HL-60 (cell line): ENCODE measurements around the gene CDC20.

Experiments used
- GABPA ChIP-seq: IDR thresholded peaks from 2 replicates; pipeline ENCODE4 v1.6.1; 2012; ENCODE audit warnings: low read depth
- POLR2AphosphoS5 ChIP-seq: IDR thresholded peaks from 2 replicates; pipeline ENCODE4 v1.6.1; 2012; ENCODE audit warnings: low read depth
- TF ChIP-seq, protein P1 (sequence below): IDR thresholded peaks from one replicate; pipeline ENCODE4 v1.5.1; 2011; ENCODE audit warnings: low read length, control low read depth, inconsistent platforms; ENCODE audit not compliant: insufficient read depth

GRCh38 chr1:43372172-43372571 lies 13.4 kb downstream of the CDC20 start:
- TF ChIP-seq, protein P1, sequence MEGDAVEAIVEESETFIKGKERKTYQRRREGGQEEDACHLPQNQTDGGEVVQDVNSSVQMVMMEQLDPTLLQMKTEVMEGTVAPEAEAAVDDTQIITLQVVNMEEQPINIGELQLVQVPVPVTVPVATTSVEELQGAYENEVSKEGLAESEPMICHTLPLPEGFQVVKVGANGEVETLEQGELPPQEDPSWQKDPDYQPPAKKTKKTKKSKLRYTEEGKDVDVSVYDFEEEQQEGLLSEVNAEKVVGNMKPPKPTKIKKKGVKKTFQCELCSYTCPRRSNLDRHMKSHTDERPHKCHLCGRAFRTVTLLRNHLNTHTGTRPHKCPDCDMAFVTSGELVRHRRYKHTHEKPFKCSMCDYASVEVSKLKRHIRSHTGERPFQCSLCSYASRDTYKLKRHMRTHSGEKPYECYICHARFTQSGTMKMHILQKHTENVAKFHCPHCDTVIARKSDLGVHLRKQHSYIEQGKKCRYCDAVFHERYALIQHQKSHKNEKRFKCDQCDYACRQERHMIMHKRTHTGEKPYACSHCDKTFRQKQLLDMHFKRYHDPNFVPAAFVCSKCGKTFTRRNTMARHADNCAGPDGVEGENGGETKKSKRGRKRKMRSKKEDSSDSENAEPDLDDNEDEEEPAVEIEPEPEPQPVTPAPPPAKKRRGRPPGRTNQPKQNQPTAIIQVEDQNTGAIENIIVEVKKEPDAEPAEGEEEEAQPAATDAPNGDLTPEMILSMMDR, result no peak
- TF ChIP-seq POLR2AphosphoS5, result no peak
- TF ChIP-seq GABPA, result no peak
